K562 (cell line): ENCODE data around the gene MICU1. TPM values are rescaled to one million over a fixed set of nuclear protein-coding genes. Genes with fewer than 3 reads are reported as not detected.

Experiments used
- ATAC-seq: fragments of 200-7000 bp; cut with Tn5 transposase; 3 replicates; pipeline ENCODE4 v1.9.1; 2020; ENCODE audit warnings: moderate library complexity
- BruUV-seq: library from RNA; stranded (reverse); fragments of 400-500 nt; replicated peaks from 2 replicates; lab custom pipeline; 2021; lab: Mats Ljungman, UMichigan
- CTCF ChIA-PET: fragments of 300-600 bp; formaldehyde crosslinking; extraction: SDS; loops from one replicate; lab custom pipeline; 2021; ENCODE audit warnings: low intra/inter-chr PET ratio; lab: Yijun Ruan, JAX
- POLR2A ChIA-PET: fragments of 300-600, 350-650 bp; sonication (Branson Sonifier 250); formaldehyde crosslinking; extraction: SDS; loops from one replicate; lab custom pipeline; 2021; ENCODE audit warnings: antibody characterized with exemption, inconsistent platforms; lab: Yijun Ruan, JAX
- DNase-seq, 4 experiments: peaks; one replicate each; pipeline versions ENCODE4 v3.0.0 to v3.0.0-alpha.2; 2011 to 2018; ENCODE audit warnings: low spot score in 3 of 4, mixed read lengths in 3 of 4; ENCODE audit errors: extremely low read depth in 1 of 4
- FAIRE-seq: peaks from 2 replicates; lab custom pipeline; 2011; peaks lifted over from hg19 to GRCh38; lab: Jason Lieb, UNC
- H2AFZ ChIP-seq: 2 replicates; pipeline ENCODE4 v1.6.0; 2011; ENCODE audit warnings: low read depth, low read length, control low read depth, inconsistent platforms
- H3K27ac ChIP-seq: fragments of 200-600 bp; 3 replicates; pipeline ENCODE4 v1.8.0; 2011; ENCODE audit warnings: low read depth, mild to moderate bottlenecking, control low read depth, inconsistent platforms, low read length, moderate library complexity, mixed read lengths; ENCODE audit errors: extremely low read depth
- H3K27me3 ChIP-seq, 2 experiments: fragments of 300-600 bp in 1 of 2; 2 replicates in 1 of 2; 3 replicates in 1 of 2; pipeline versions ENCODE4 v1.6.0 to v1.8.0; 2011; ENCODE audit warnings: inconsistent platforms in 2 of 2, low read length in 2 of 2, mild to moderate bottlenecking in 1 of 2, mixed read lengths in 1 of 2, moderate library complexity in 1 of 2; ENCODE audit not compliant: control insufficient read depth in 2 of 2, insufficient read depth in 2 of 2
- H3K36me3 ChIP-seq: fragments of 300-600 bp; 3 replicates; pipeline ENCODE4 v1.8.0; 2011; ENCODE audit warnings: mild to moderate bottlenecking, low read length, inconsistent platforms; ENCODE audit not compliant: control insufficient read depth, insufficient read depth
- H3K4me1 ChIP-seq, 2 experiments: fragments of 200-600 bp in 1 of 2; replicated peaks in 1 of 2; 2 replicates in 1 of 2; 3 replicates in 1 of 2; pipeline versions ENCODE4 v1.5.1 to v1.8.0; 2011; ENCODE audit warnings: inconsistent platforms in 2 of 2, low read length in 2 of 2, mild to moderate bottlenecking in 1 of 2, mixed read lengths in 1 of 2, moderate library complexity in 1 of 2; ENCODE audit not compliant: control insufficient read depth in 2 of 2, insufficient read depth in 2 of 2
- H3K4me2 ChIP-seq: 2 replicates; pipeline ENCODE4 v1.6.1; 2011; ENCODE audit warnings: low read length, control low read depth, inconsistent platforms, mixed read lengths; ENCODE audit not compliant: insufficient read depth
- H3K4me3 ChIP-seq: fragments of 200-600 bp; sonication (generic), shearing (Covaris generic); 2 replicates; pipeline ENCODE4 v1.5.1; 2016; ENCODE audit warnings: control low read depth, inconsistent platforms
- H3K79me2 ChIP-seq: fragments of 200-600 bp; 3 replicates; pipeline ENCODE4 v1.8.0; 2011; ENCODE audit warnings: low read length, inconsistent platforms; ENCODE audit not compliant: control insufficient read depth, insufficient read depth
- H3K9ac ChIP-seq, 2 experiments: 2 replicates each; pipeline versions ENCODE4 v1.6.0 to v1.6.1; 2011; ENCODE audit warnings: low read depth in 2 of 2, low read length in 2 of 2, control low read depth in 1 of 2, inconsistent platforms in 1 of 2, mild to moderate bottlenecking in 1 of 2, mixed read lengths in 1 of 2; ENCODE audit not compliant: insufficient read depth in 1 of 2
- H3K9me1 ChIP-seq: one replicate; pipeline ENCODE4 v1.6.0; 2011; ENCODE audit warnings: inconsistent platforms, mild to moderate bottlenecking, low read length, moderate library complexity; ENCODE audit not compliant: control insufficient read depth, insufficient read depth
- H3K9me3 ChIP-seq: replicated peaks from 2 replicates; pipeline ENCODE4 v1.5.1; 2011; ENCODE audit warnings: low read depth, low read length, inconsistent platforms; ENCODE audit not compliant: control insufficient read depth, insufficient read depth
- H4K20me1 ChIP-seq: replicated peaks from 2 replicates; pipeline ENCODE4 v1.6.1; 2011; ENCODE audit warnings: low read length, inconsistent platforms, mixed read lengths; ENCODE audit not compliant: control insufficient read depth, insufficient read depth
- ATF7 ChIP-seq: fragments of 450-650 bp; IDR thresholded peaks from 2 replicates; pipeline ENCODE4 v1.7.1; 2014; ENCODE audit warnings: mild to moderate bottlenecking, moderate library complexity
- E4F1 ChIP-seq: fragments of 250-450 bp; sonication (Bioruptor Pico); IDR thresholded peaks from 2 replicates; pipeline ENCODE4 v1.5.0; 2021; ENCODE audit warnings: mild to moderate bottlenecking, borderline replicate concordance
- MAZ ChIP-seq, 2 experiments: fragments of 450-650 bp in 1 of 2; sonication (generic) in 1 of 2; formaldehyde crosslinking; IDR thresholded peaks in 1 of 2; conservative IDR thresholded peaks in 1 of 2; 2 replicates each; pipeline versions ENCODE4 v1.4.0 to v1.5.0; 2020; ENCODE audit warnings: mild to moderate bottlenecking in 1 of 2, missing genetic modification reagents in 1 of 2
- RERE ChIP-seq: sonication (generic); formaldehyde crosslinking; IDR thresholded peaks from 2 replicates; pipeline ENCODE4 v1.8.0; 2023; ENCODE audit warnings: missing genetic modification reagents, mild to moderate bottlenecking, borderline replicate concordance
- THRAP3 ChIP-seq: fragments of 450-650 bp; IDR thresholded peaks from 2 replicates; pipeline ENCODE4 v1.6.1; 2016; ENCODE audit warnings: mild to moderate bottlenecking, inconsistent platforms, borderline replicate concordance
- ZNF408 ChIP-seq: fragments of 250-450 bp; sonication (Bioruptor Pico); IDR thresholded peaks from 2 replicates; pipeline ENCODE4 v1.4.0; 2020; ENCODE audit warnings: low read depth, mild to moderate bottlenecking, moderate library complexity
- ZNF644 ChIP-seq: fragments of 200-800 bp; sonication (Bioruptor generic); IDR thresholded peaks from 2 replicates; pipeline ENCODE4 v1.6.1; 2016; ENCODE audit warnings: low read depth, missing genetic modification characterization, missing compliant biosample characterization
- WGBS: fragments of 100-300 bp; shearing (Covaris generic); methylation state at CpG from one replicate; pipeline ENCODE4 v1.1.6; 2016; ENCODE audit warnings: low coverage, mixed read lengths; ENCODE audit not compliant: insufficient coverage; ENCODE audit errors: missing lambda C conversion rate; 5-methylcytosine and 5-hydroxymethylcytosine counted together
- in situ Hi-C: fragments of 300-500 bp; cut with MboI; formaldehyde crosslinking; loops from 4 replicates; pipeline ENCODE4 v1.15.0; 2018; ENCODE audit warnings: inconsistent platforms, mixed read lengths
- intact Hi-C: fragments of 100-400 bp; cut with micrococcal nuclease; formaldehyde crosslinking; loops from 2 replicates; pipeline ENCODE4 v1.14.2; 2022
- polyA plus RNA-seq, 8 experiments: library from polyadenylated mRNA; depleted of rRNA in 4 of 8; stranded (reverse) in 5 of 8; unstranded in 3 of 8; fragments of >200 nt; fragmentation: Nextera tagmentation in 2 of 8; fragmentation: Illumina TruSeq in 1 of 8; extraction: Ambion mirVana in 2 of 8; extraction: Trizol in 1 of 8; gene quantifications; 2 replicates each; pipeline versions ENCODE4 v1.2.1 to v1.2.3, GENCODE V29; 2011 to 2014; ENCODE audit warnings: inconsistent platforms in 1 of 8, missing spikeins in 1 of 8
- total RNA-seq, 7 experiments: library from RNA; depleted of rRNA in 6 of 7; stranded (reverse); fragments of >200 nt in 6 of 7; fragmentation: Illumina TruSeq in 2 of 7; extraction: Trizol in 2 of 7; gene quantifications; 2 replicates each; pipeline versions ENCODE4 v1.2.1 to v1.2.3, GENCODE V29; 2011 to 2021; ENCODE audit warnings: low replicate concordance in 1 of 7

Gene MICU1
- total and polyA plus RNA-seq, 9 of the 15 experiments (the other 6 are each of a cell fraction or from before 2014, with no cell fraction given) = 29.3 to 76.8 (median 48.4) TPM

GRCh38 chr10:72487521-72487920 lies 138.4 kb downstream of the MICU1 start:
- in situ Hi-C loops (no loop called here), intact Hi-C loops (no loop called here)
- TF ChIP-seq THRAP3 = no peak
- Histone ChIP-seq H3K4me2 (no peak overlapping the region), H2AFZ (no peak overlapping the region), H4K20me1 (no peaks in the 10 kb centered on the region), H3K36me3 (no peaks in the 10 kb centered on the region), H3K9ac (no peak overlapping the region), H3K4me3 (no peak overlapping the region), H3K27ac (no peak overlapping the region), H3K4me1 (no peaks in the 10 kb centered on the region), H3K9me3 (no peaks in the 10 kb centered on the region), H3K27me3 (no peaks in the 10 kb centered on the region), H3K9me1 (peaks cover 4% of the 10 kb centered on the region), H3K79me2 (no peaks in the 10 kb centered on the region)
- CTCF ChIA-PET = interaction anchor here (0.6 kb wide), 1 partner anchor 150 kb away, joined by 3 read pairs; no protein-coding TSS in a partner anchor
- POLR2A ChIA-PET = interaction anchor here (1.9 kb wide), 1 partner anchor 13 kb away, joined by 6 read pairs; no protein-coding TSS in a partner anchor
- WGBS = 41% methylated on average over 3 of the region's 3 CpGs
- no TSS peak for BruUV-seq
- ATAC-seq (no peak), DNase-seq (no peak), FAIRE-seq (no peak)

- H3K9me1 ChIP-seq = peaks cover 4% of the 10 kb centered on the region
- H3K36me3 ChIP-seq = no peaks in the 10 kb centered on the region
- no peak overlapping the region for H3K9ac ChIP-seq
- intact Hi-C loops = no loop called here
- FAIRE-seq (peak; percentile 80), DNase-seq (no peak), ATAC-seq (no peak)
- no peaks in the 10 kb centered on the region for H3K27me3 ChIP-seq
- H4K20me1 ChIP-seq = no peaks in the 10 kb centered on the region
- POLR2A ChIA-PET = interaction anchor here (1.9 kb wide), 1 partner anchor 13 kb away, joined by 6 read pairs; no protein-coding TSS in a partner anchor
- H3K4me3 ChIP-seq = no peak overlapping the region
- in situ Hi-C loops = no loop called here
- no peaks in the 10 kb centered on the region for H3K9me3 ChIP-seq
- BruUV-seq = no TSS peak
- CTCF ChIA-PET = no interaction called here
- H3K4me2 ChIP-seq = no peak overlapping the region
- no peak overlapping the region for H3K27ac ChIP-seq
- H3K4me1 ChIP-seq = no peaks in the 10 kb centered on the region
- no peaks in the 10 kb centered on the region for H3K79me2 ChIP-seq
- no peak overlapping the region for H2AFZ ChIP-seq
- 49% methylated on average over 4 of the region's 4 CpGs for WGBS
- no peak for TF ChIP-seq E4F1 (CRISPR knock-in tag)
- no peak for TF ChIP-seq MAZ (CRISPR knock-in tag; conservative IDR thresholded peaks at IDR 0.05 in 1 of 2, IDR thresholded peaks at IDR 0.05 in 1 of 2)
- TF ChIP-seq RERE = no peak
- TF ChIP-seq ZNF644 (tag) = no peak
- no peak for TF ChIP-seq ZNF408 (CRISPR knock-in tag)
- no peak for TF ChIP-seq ATF7
These were observed 138.8 kb downstream of the MICU1 start for GRCh38 chr10:72487116-72487515.
